Hematopoietic multipotent progenitor cell treated with erythropoietin and hydrocortisone succinate and interleukin-3 and kit ligand, for 17 days (in vitro differentiated cells): ENCODE measurements around the gene RIN1.
"Not testable (repeated sequence)": the region's sequence is repeated elsewhere in the genome, so short reads cannot be mapped to it uniquely, and the experiment has no call there.

Experiments used
- DNase-seq: peaks from one replicate; pipeline ENCODE4 v3.0.0-alpha.2; 2015; ENCODE audit warnings: low spot score

RIN1 gene

GRCh38 chr11:66318600-66318970 is 17.6 kb downstream of the RIN1 start:
- DNase-seq: no peak

GRCh38 chr11:66317723-66318599 is 18.3 kb downstream of the RIN1 start:
- no peak for DNase-seq

- DNase-seq: no peak
Measured at GRCh38 chr11:66317322-66317722, 18.9 kb downstream of the RIN1 start.

GRCh38 chr11:66316849-66317251 is 19.4 kb downstream of the RIN1 start, which contains the start of gene CD248:
CD248 (minus strand) TSS chr11:66317044; CDS start chr11:66317027, 17 bp downstream.
- no peak for DNase-seq

- DNase-seq: no peak
Measured at GRCh38 chr11:66315921-66316811, 20.1 kb downstream of the RIN1 start.

- DNase-seq: no peak
Measured at GRCh38 chr11:66315498-66315885, 20.7 kb downstream of the RIN1 start.

GRCh38 chr11:66314561-66315497 is 21.4 kb downstream of the RIN1 start:
- DNase-seq: no peak

GRCh38 chr11:66314186-66314501 is 22.1 kb downstream of the RIN1 start:
- no peak for DNase-seq

- DNase-seq: no peak
Measured at GRCh38 chr11:66313321-66314185, 22.7 kb downstream of the RIN1 start.

- peak; percentile 98 for DNase-seq
Measured at GRCh38 chr11:66312549-66313320, 23.5 kb downstream of the RIN1 start.

GRCh38 chr11:66311965-66312548 is 24.2 kb downstream of the RIN1 start:
- DNase-seq: peak; percentile 98

GRCh38 chr11:66311470-66311964 is 24.7 kb downstream of the RIN1 start:
- DNase-seq: no peak

GRCh38 chr11:66310803-66311440 is 25.3 kb downstream of the RIN1 start:
- DNase-seq: not testable (repeated sequence)

GRCh38 chr11:66310324-66310723 is 25.9 kb downstream of the RIN1 start:
- DNase-seq: no peak

GRCh38 chr11:66309475-66309874 is 26.8 kb downstream of the RIN1 start:
- no peak for DNase-seq

- DNase-seq: no peak
Measured at GRCh38 chr11:66302656-66303055, 33.6 kb downstream of the RIN1 start.

- no peak for DNase-seq
Measured at GRCh38 chr11:66299186-66299585, 37.0 kb downstream of the RIN1 start.

GRCh38 chr11:66297610-66298009 is 38.6 kb downstream of the RIN1 start:
- no peak for DNase-seq
